OCI-LY1 (cell line): ENCODE data around the gene PEX10.

ENCODE experiments used
- H2AFZ ChIP-seq: fragments of 200-600 bp; sonication (generic), shearing (Covaris generic); 2 replicates; pipeline ENCODE4 v1.6.0; 2014; ENCODE audit warnings: antibody characterized with exemption, mild to moderate bottlenecking, low read length
- H3F3A ChIP-seq: fragments of 200-600 bp; sonication (generic), shearing (Covaris generic); 2 replicates; pipeline ENCODE4 v1.6.0; 2014; ENCODE audit warnings: mild to moderate bottlenecking, antibody characterized with exemption, low read length, moderate library complexity; ENCODE audit not compliant: insufficient read depth
- H3K27ac ChIP-seq: fragments of 200-600 bp; sonication (generic); 2 replicates; pipeline ENCODE4 v1.5.1; 2014; ENCODE audit warnings: low read length, mixed run types, mild to moderate bottlenecking, low read depth; ENCODE audit not compliant: poor library complexity, severe bottlenecking
- H3K27me3 ChIP-seq: fragments of 200-600 bp; sonication (generic); 2 replicates; pipeline ENCODE4 v1.6.0; 2014; ENCODE audit warnings: antibody characterized with exemption, mild to moderate bottlenecking, low read length, moderate library complexity; ENCODE audit not compliant: insufficient read depth
- H3K36me3 ChIP-seq: fragments of 200-600 bp; sonication (generic); 2 replicates; pipeline ENCODE4 v1.6.1; 2014; ENCODE audit warnings: mild to moderate bottlenecking, antibody characterized with exemption, low read length, moderate library complexity, mixed read lengths; ENCODE audit not compliant: insufficient read depth
- H3K4me1 ChIP-seq: fragments of 200-600 bp; sonication (generic); 2 replicates; pipeline ENCODE4 v1.5.1; 2014; ENCODE audit warnings: mild to moderate bottlenecking, low read length, moderate library complexity; ENCODE audit not compliant: insufficient read depth, severe bottlenecking
- H3K4me2 ChIP-seq: fragments of 200-600 bp; sonication (generic), shearing (Covaris generic); 2 replicates; pipeline ENCODE4 v1.6.1; 2014; ENCODE audit warnings: low read length
- H3K4me3 ChIP-seq: fragments of 200-600 bp; sonication (generic); 2 replicates; pipeline ENCODE4 v1.5.1; 2014; ENCODE audit warnings: low read length, low read depth, mild to moderate bottlenecking, mixed read lengths; ENCODE audit not compliant: poor library complexity, severe bottlenecking
- H3K79me2 ChIP-seq: fragments of 200-600 bp; shearing (Covaris generic); 2 replicates; pipeline ENCODE4 v1.6.1; 2016; ENCODE audit warnings: mixed run types, low read length, mixed read lengths; ENCODE audit not compliant: insufficient read depth
- H3K9ac ChIP-seq: fragments of 200-600 bp; sonication (generic), shearing (Covaris generic); 2 replicates; pipeline ENCODE4 v1.6.1; 2014; ENCODE audit warnings: mild to moderate bottlenecking, low read length, mixed read lengths
- H3K9me2 ChIP-seq: fragments of 200-600 bp; sonication (generic), shearing (Covaris generic); 2 replicates; pipeline ENCODE4 v1.6.1; 2014; ENCODE audit warnings: low read depth, mild to moderate bottlenecking, low read length, mixed read lengths
- H3K9me3 ChIP-seq: fragments of 200-600 bp; shearing (Covaris generic); 2 replicates; pipeline ENCODE4 v1.6.1; 2014; ENCODE audit warnings: low read length, mixed read lengths
- H4K20me1 ChIP-seq: fragments of 200-600 bp; sonication (generic), shearing (Covaris generic); 2 replicates; pipeline ENCODE4 v1.6.0; 2016; ENCODE audit warnings: mild to moderate bottlenecking, low read length; ENCODE audit not compliant: insufficient read depth
- CTCF ChIP-seq: fragments of 200-600 bp; sonication (generic), shearing (Covaris generic); IDR thresholded peaks from 2 replicates; pipeline ENCODE4 v1.5.1; 2017; ENCODE audit warnings: mild to moderate bottlenecking, antibody characterized with exemption, low read length, moderate library complexity, mixed read lengths
- EZH2 ChIP-seq: fragments of 200-600 bp; sonication (generic), shearing (Covaris generic); IDR thresholded peaks from 2 replicates; pipeline ENCODE4 v1.8.0; 2017; ENCODE audit warnings: borderline replicate concordance, mixed run types, mild to moderate bottlenecking, antibody characterized with exemption, low read length, moderate library complexity, mixed read lengths

The PEX10 gene

GRCh38 chr1:2404142-2404889 is 8.0 kb downstream of the PEX10 start:
- Histone ChIP-seq H3F3A (no peaks in the 10 kb centered on the region), H3K4me2 (no peak overlapping the region), H3K4me3 (no peak overlapping the region), H3K9me2 (no peaks in the 10 kb centered on the region), H3K9ac (no peak overlapping the region), H4K20me1 (no peaks in the 10 kb centered on the region), H3K27me3 (no peaks in the 10 kb centered on the region), H2AFZ (no peak overlapping the region), H3K27ac (no peak overlapping the region), H3K9me3 (no peaks in the 10 kb centered on the region), H3K79me2 (no peaks in the 10 kb centered on the region), H3K4me1 (no peaks in the 10 kb centered on the region), H3K36me3 (peaks cover 66% of the 10 kb centered on the region)
- no peak for TF ChIP-seq CTCF
- TF ChIP-seq EZH2 = no peak

GRCh38 chr1:2403273-2403672 is 9.1 kb downstream of the PEX10 start:
- Histone ChIP-seq H3F3A (no peaks in the 10 kb centered on the region), H2AFZ (no peak overlapping the region), H3K27ac (no peak overlapping the region), H4K20me1 (no peaks in the 10 kb centered on the region), H3K4me1 (no peaks in the 10 kb centered on the region), H3K27me3 (no peaks in the 10 kb centered on the region), H3K9me2 (no peaks in the 10 kb centered on the region), H3K4me2 (no peak overlapping the region), H3K4me3 (no peak overlapping the region), H3K36me3 (peaks cover 71% of the 10 kb centered on the region), H3K79me2 (no peaks in the 10 kb centered on the region), H3K9ac (no peak overlapping the region), H3K9me3 (no peaks in the 10 kb centered on the region)
- no peak for TF ChIP-seq EZH2
- TF ChIP-seq CTCF = no peak

GRCh38 chr1:2402420-2402819 is 9.9 kb downstream of the PEX10 start:
- Histone ChIP-seq H3K4me1 (no peaks in the 10 kb centered on the region), H4K20me1 (no peaks in the 10 kb centered on the region), H3K27me3 (no peaks in the 10 kb centered on the region), H2AFZ (no peak overlapping the region), H3K27ac (no peak overlapping the region), H3K79me2 (no peaks in the 10 kb centered on the region), H3F3A (no peaks in the 10 kb centered on the region), H3K4me3 (no peak overlapping the region), H3K9me3 (no peaks in the 10 kb centered on the region), H3K9me2 (no peaks in the 10 kb centered on the region), H3K36me3 (peaks cover 75% of the 10 kb centered on the region), H3K9ac (no peak overlapping the region), H3K4me2 (no peak overlapping the region)
- TF ChIP-seq CTCF (no peak), EZH2 (no peak)
